ENCODE data around the gene ERFE. TPM values are rescaled to one million over a fixed set of nuclear protein-coding genes. Genes with fewer than 3 reads are reported as not detected.

ERFE gene
- total and polyA plus RNA-seq, 2 donors (not counting 3 experiments of a cell fraction or from before 2014, with no cell fraction given), result 0.65 to 1.2 TPM

DNA sequence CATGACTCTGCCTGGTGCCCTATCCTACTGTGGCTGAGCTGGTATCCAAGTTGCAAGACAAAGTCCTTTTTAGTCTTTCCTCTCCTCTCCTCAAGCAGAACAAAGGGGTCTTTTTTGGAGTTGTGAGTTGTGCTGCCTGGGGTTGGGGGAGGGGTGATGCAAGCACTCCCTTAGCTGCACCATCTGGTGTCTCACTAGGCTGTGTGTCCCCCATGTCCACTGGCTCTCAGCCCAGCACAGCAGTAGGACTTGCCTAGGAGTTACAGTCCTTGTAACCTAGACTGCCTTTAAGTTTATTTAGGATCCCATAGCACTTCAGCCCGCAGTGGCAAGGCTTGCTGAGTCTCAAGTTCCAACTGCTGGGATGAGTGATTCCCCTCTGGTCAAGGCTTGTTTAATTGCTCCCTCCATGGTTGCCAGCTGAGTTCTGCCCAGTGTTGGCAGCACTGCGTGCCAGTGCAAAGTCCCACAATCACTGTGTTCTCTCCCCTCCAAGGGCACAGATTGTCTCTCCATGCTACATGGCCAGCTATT lies 57.9 kb downstream of the ERFE start:
- intact Hi-C loops (cut with micrococcal nuclease) (no loop called here), dilution Hi-C loops (cut with MboI; ENCODE audit: extremely low pct_ligation_motif_present, low sequenced_read_pairs) (no loop called here)
- CTCF ChIA-PET, result no interaction called here
- Histone ChIP-seq H3K9ac (replicated peaks; ENCODE audit: extremely low read depth, insufficient read depth, low read length) (no peak overlapping the region), H3K9me3 (replicated peaks; ENCODE audit: control insufficient read depth, insufficient read depth, low read length) (no peaks in the 10 kb centered on the region), H3K4me2 (ENCODE audit: insufficient read depth, low read length) (no peak overlapping the region), H3K27ac (ENCODE audit: insufficient read depth, low read depth, low read length) (no peak overlapping the region), H3K4me3 (replicated peaks in 1 of 3; ENCODE audit: insufficient read depth in 1 of 3, low read depth in 1 of 3, low read length in 3 of 3) (no peak overlapping the region), H3K27me3 (ENCODE audit: control insufficient read depth in 2 of 2, insufficient read depth in 2 of 2, low read length in 2 of 2) (peaks cover 4 to 5% of the 10 kb centered on the region in 2 experiments), H4K20me1 (replicated peaks; ENCODE audit: control insufficient read depth, extremely low read depth, insufficient read depth, low read length) (no peaks in the 10 kb centered on the region), H3K79me2 (ENCODE audit: control insufficient read depth, insufficient read depth, low read length) (no peaks in the 10 kb centered on the region), H3K36me3 (ENCODE audit: control insufficient read depth in 2 of 2, extremely low read depth in 1 of 2, insufficient read depth in 2 of 2, low read length in 2 of 2) (no peaks in the 10 kb centered on the region), H2AFZ (ENCODE audit: low read depth, low read length) (no peak overlapping the region), H3K9me1 (replicated peaks; ENCODE audit: control insufficient read depth, extremely low read depth, insufficient read depth, low read length) (no peaks in the 10 kb centered on the region), H3K4me1 (ENCODE audit: control insufficient read depth, extremely low read depth, insufficient read depth, low read length) (no peaks in the 10 kb centered on the region)
- DNase-seq (ENCODE audit: low read depth, low spot score), result no peak
- POLR2A ChIA-PET, result no interaction called here
- no peak for TF ChIP-seq FOS (IDR thresholded peaks at IDR 0.05; ENCODE audit: borderline replicate concordance, insufficient read depth, low read length)
- TF ChIP-seq, protein P1, sequence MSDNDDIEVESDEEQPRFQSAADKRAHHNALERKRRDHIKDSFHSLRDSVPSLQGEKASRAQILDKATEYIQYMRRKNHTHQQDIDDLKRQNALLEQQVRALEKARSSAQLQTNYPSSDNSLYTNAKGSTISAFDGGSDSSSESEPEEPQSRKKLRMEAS (IDR thresholded peaks at IDR 0.05; ENCODE audit: insufficient read depth, insufficient read length), result no peak
- TF ChIP-seq EZH2 (IDR thresholded peaks at IDR 0.05; ENCODE audit: borderline replicate concordance, low read depth, low read length, severe bottlenecking), result no peak
- TF ChIP-seq JUN (IDR thresholded peaks at IDR 0.05; ENCODE audit: borderline replicate concordance, insufficient read depth, insufficient read length, low read depth), result no peak
- no peak for TF ChIP-seq POLR2AphosphoS5 (IDR thresholded peaks at IDR 0.05; ENCODE audit: insufficient read depth, low read depth, low read length)
- no peak for TF ChIP-seq MYC (IDR thresholded peaks at IDR 0.05; ENCODE audit: low read depth, low read length)
- no peak for TF ChIP-seq GATA2 (IDR thresholded peaks at IDR 0.05; ENCODE audit: insufficient read depth, insufficient read length, low read depth, low read length)
- no peak for TF ChIP-seq POLR2A (IDR thresholded peaks at IDR 0.05; ENCODE audit: low read depth, low read length)
- TF ChIP-seq, protein P2, sequence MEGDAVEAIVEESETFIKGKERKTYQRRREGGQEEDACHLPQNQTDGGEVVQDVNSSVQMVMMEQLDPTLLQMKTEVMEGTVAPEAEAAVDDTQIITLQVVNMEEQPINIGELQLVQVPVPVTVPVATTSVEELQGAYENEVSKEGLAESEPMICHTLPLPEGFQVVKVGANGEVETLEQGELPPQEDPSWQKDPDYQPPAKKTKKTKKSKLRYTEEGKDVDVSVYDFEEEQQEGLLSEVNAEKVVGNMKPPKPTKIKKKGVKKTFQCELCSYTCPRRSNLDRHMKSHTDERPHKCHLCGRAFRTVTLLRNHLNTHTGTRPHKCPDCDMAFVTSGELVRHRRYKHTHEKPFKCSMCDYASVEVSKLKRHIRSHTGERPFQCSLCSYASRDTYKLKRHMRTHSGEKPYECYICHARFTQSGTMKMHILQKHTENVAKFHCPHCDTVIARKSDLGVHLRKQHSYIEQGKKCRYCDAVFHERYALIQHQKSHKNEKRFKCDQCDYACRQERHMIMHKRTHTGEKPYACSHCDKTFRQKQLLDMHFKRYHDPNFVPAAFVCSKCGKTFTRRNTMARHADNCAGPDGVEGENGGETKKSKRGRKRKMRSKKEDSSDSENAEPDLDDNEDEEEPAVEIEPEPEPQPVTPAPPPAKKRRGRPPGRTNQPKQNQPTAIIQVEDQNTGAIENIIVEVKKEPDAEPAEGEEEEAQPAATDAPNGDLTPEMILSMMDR (IDR thresholded peaks at IDR 0.05; ENCODE audit: extremely low read depth in 1 of 2, insufficient read depth in 1 of 2, low read depth in 1 of 2, low read length in 2 of 2), result no peak
- no peak for FAIRE-seq
- BruUV-seq (replicated peaks), result no TSS peak

Other genes with a start within 250 kb of the ERFE start
- 42.3 and 47.4 TPM in 2 replicates for gene UBE2F, start 192.0 kb upstream of the ERFE start, total RNA-seq
- gene UBE2F, start 192.0 kb upstream of the ERFE start, polyA plus RNA-seq, result 31.6 and 45.6 TPM in 2 replicates
- 28.6 and 32.7 TPM in 2 replicates for gene SCLY, start 98.0 kb upstream of the ERFE start, total RNA-seq
- 22.6 and 24.5 TPM in 2 replicates for gene SCLY, start 98.0 kb upstream of the ERFE start, polyA plus RNA-seq
- gene ESPNL, start 58.6 kb upstream of the ERFE start, total RNA-seq, result not detected in 2 replicates
- gene ESPNL, start 58.6 kb upstream of the ERFE start, polyA plus RNA-seq, result not detected in 2 replicates
- gene KLHL30, start 20.3 kb upstream of the ERFE start, total RNA-seq, result not detected in 2 replicates
- gene KLHL30, start 20.3 kb upstream of the ERFE start, polyA plus RNA-seq, result not detected in 2 replicates
- 47.5 and 49.2 TPM in 2 replicates for gene ILKAP, start 44.7 kb downstream of the ERFE start, total RNA-seq
- 37.8 and 49.8 TPM in 2 replicates for gene ILKAP, start 44.7 kb downstream of the ERFE start, polyA plus RNA-seq
- gene HES6, start 81.1 kb downstream of the ERFE start, total RNA-seq, result 5.1 and 5.4 TPM in 2 replicates
- gene HES6, start 81.1 kb downstream of the ERFE start, polyA plus RNA-seq, result 2.2 and 4.3 TPM in 2 replicates
- 3.3 and 3.8 TPM in 2 replicates for gene PER2, start 129.6 kb downstream of the ERFE start, total RNA-seq
- 0.60 and 0.86 TPM in 2 replicates for gene PER2, start 129.6 kb downstream of the ERFE start, polyA plus RNA-seq
- gene TRAF3IP1, start 161.5 kb downstream of the ERFE start, total RNA-seq, result 15.0 and 15.9 TPM in 2 replicates
- 2.1 and 3.4 TPM in 2 replicates for gene TRAF3IP1, start 161.5 kb downstream of the ERFE start, polyA plus RNA-seq

All from endothelial cell of umbilical vein (primary cell).